Fibroblast of skin of right biceps (primary cell): ENCODE measurements around the gene RFT1.
"Not testable (repeated sequence)": the region's sequence is repeated elsewhere in the genome, so short reads cannot be mapped to it uniquely, and the experiment has no call there.

Experiments
- DNase-seq: peaks from one replicate; pipeline ENCODE4 v3.0.0-alpha.2; 2013

Gene RFT1

DNA sequence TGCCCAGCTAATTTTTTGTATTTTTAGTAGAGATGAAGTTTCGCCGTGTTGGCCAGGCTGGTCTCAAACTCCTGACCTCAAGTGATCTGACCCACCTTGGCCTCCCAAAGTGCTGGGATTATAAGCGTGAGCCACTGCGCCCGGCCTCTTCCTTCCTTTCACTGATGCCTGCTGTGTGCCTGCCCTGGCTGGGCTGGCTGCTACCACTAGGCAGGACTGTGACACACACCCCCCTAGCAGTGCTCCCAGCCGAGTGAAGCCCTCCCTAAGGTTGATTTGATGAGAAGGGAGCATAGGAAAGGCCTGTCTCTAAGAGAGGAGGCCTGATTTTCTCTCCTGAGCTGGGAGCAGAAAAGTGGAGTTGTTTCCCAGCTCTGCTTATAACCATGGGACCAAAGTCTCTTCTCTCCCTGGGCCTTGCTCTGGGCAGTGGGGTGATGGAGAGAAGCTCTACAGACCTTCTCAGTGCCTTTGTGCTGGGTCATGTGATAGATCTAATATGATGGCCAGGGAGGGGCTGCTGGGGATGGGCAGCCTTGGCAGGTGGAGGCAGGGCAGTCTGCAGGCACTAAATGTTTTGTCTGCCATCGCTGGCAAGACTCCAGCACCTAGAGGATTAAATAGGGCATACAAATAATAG is 64.3 kb downstream of the RFT1 start:
- DNase-seq, result no peak

- no peak for DNase-seq
These were observed 67.3 kb downstream of the RFT1 start for GRCh38 chr3:53062905-53063304.

DNA sequence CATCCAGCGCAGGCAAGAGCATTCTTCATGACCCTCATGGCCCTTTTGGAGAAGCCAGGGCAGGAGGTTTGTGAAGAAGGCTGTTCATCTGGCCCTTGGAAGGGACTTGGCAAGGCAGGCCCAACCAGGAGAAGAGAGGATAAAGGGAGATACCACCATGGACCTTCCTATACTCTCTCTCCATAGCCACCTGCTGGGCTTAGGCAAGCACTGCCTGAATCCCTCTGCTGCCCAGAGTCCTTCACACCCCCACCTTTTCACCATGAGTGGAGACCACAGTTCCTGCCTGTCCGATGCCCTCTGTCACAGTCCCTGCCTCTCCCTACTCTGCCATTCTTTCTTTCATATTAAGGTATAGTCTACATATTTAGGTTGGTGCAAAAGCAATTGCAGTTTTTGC is 73.8 kb downstream of the RFT1 start:
- no peak for DNase-seq

DNA sequence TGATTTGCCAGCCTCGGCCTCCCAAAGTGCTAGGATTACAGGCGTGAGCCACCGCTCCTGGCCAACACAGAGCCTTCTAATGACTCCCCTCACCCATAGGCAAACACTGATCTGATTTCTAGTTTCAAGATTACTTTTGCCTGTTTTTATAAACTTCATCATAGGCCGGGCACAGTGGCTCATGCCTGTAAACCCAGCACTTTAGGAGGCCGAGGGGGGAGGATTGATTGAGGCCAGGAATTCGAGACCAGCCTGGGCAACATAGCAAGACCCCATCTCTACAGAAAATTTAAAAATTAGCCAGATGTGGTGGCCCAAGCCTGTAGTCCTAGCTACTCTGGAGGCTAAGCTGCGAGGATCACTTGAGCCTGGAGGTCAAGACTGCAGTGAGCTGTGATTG is 76.0 kb downstream of the RFT1 start:
- not testable (repeated sequence) for DNase-seq

- no peak for DNase-seq
These were observed 78.3 kb downstream of the RFT1 start for GRCh38 chr3:53051929-53052328.

DNA sequence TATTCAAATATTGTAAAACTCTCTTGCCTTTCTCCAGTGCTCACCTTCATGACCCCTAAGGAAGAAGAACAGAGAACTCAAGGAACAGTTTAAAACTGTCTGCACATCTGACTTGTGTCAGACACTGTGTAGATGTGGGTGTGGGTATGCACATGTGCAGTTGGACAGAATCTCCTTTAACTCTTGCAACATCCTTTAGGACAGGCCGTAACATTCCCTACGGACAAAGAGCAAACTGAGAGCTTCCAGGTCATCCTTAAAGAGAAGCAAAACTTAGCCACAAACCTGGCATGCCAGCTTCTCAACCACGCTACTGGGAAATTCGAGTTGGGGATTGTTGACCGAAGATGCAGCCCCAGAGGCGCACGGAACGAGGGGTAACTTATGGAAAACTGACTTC is 80.2 kb downstream of the RFT1 start:
- no peak for DNase-seq

GRCh38 chr3:53046171-53047170 is 83.8 kb downstream of the RFT1 start:
- peak; percentile 26 for DNase-seq

- DNase-seq, result peak; percentile 55
These were observed 84.6 kb downstream of the RFT1 start, which contains the start of gene SFMBT1 for GRCh38 chr3:53045518-53046170. SFMBT1 (minus strand) TSS chr3:53046073; CDS start chr3:52969128, 76,945 bp downstream.

DNA sequence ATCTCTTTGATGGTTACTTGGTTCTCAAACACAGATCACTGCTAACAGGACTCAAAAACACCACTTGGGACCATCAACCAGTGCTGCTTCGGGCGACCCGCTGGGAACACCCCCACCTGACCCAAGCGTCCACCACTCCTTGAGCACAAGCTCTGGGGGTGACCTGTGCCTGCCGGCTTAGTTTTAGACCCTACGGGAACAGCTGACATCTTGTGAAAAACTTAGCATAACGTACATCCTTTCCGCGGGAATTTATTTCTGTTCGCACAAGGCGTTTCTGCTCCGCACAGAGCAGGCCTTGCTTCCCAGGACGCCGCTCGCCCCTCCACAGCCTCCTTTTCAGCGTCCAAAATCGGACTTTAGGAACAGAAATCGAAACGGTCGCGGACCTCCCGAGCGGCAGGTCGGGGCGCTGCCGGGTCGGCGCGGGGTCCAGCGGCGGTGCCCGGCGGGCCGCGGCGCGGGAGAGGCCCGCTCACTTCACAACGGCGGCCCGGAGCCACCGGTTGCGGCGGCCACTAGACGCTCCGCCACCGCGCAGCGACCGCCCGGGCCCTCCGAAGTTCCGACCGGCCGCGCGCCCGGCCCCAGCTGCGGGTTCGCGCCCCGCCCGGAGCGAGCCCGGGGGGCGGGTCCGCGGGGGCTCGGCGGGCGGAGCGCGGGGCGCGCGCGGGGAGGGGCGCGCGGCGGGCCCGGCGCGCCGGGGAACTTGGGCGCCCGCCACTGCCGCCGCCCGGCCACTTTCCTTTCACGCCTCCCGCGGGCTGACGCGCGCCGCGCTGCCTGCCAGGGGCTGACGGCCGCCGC is 85.3 kb downstream of the RFT1 start:
- peak; percentile 49 for DNase-seq

- DNase-seq, result no peak
These were observed 85.9 kb downstream of the RFT1 start for GRCh38 chr3:53044371-53044710.

DNA sequence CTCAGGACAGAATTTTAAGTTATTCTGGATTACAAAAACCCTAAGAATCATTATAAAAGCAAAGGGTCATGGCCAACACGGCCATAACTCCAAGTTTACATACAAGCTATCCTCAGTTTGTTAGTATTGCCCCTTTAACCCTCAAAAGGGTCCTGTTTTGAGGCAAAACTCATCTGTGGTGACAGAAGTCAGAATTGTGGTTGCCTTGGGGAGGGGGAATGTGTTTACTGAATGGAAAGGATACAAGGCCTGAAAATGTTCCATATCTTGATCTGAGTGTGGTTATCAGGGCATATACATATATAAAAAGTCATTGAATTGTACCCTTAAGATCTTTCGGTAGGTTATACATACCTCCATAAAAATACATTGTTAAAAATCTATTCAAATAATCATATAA is 86.5 kb downstream of the RFT1 start:
- no peak for DNase-seq

GRCh38 chr3:53042651-53043050 is 87.6 kb downstream of the RFT1 start:
- DNase-seq, result no peak

DNA sequence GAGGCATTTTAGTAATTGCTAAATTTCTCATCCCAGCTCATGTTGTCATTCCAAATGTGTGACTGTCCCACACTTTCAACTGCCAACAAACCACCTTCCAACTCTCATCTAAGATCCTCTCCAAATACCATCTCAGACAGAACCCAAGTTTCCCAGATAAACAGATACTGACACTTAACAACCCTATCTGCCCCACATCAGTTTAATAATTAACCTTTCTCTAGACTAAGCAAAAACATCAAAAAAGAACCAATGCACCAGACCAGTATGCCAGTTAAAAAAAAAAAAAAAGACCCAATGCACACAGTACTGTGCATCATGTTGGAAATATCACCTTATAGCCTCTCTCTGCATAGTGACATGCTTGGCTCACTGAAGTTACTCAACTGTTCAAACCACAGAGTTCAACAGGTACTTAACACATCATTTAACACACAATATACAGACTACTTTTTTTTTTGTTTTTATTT is 89.8 kb downstream of the RFT1 start:
- peak; percentile 24 for DNase-seq

GRCh38 chr3:53039376-53039752 is 90.9 kb downstream of the RFT1 start:
- no peak for DNase-seq

DNA sequence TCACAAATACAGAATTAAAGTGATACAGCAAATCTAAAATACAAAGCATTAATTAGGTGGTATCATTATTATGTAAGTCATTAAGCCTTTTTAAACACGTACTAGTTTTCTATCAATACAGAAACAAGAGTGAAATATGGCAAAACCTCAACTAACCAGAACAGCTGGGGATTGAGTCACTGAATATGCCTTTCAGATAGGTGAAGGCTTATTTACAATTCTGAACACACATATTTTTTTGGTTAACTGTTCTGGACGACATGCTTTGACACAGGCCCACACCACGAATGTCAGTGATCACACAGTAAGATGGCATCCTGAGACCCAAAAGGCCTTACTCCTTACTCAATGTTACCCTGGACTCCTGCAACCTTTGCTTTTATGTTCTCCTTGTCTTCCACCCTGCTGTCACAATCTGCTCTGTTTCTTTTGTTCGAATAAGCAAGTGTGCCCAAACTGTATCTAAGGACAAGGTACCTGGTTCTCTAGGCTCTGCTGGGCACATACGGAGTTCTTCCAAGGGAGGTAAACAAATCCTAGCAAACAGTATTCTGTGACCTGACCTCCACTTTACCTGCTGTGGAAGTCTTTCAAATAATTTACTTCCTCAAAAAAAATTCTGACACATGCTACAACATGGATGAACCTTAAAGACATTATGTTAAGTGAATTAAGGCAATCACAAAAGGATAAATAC is 91.4 kb downstream of the RFT1 start:
- no peak for DNase-seq
